NCI-H2081 treated with DMSO at 0.1 percent for 48 hours (cell line): ENCODE data around the gene CNTNAP2.
"Not testable (repeated sequence)": the region's sequence is repeated elsewhere in the genome, so short reads cannot be mapped to it uniquely, and the experiment has no call there.

Source experiments
- DNase-seq: peaks from one replicate; lab custom pipeline; 2025; lab: John Stamatoyannopoulos, UW

The CNTNAP2 gene

GRCh38 chr7:148447221-148447849, 2330.7 kb downstream of the CNTNAP2 start:
- no peak for DNase-seq

GRCh38 chr7:148451526-148451925, 2334.9 kb downstream of the CNTNAP2 start:
- not testable (repeated sequence) for DNase-seq

DNA sequence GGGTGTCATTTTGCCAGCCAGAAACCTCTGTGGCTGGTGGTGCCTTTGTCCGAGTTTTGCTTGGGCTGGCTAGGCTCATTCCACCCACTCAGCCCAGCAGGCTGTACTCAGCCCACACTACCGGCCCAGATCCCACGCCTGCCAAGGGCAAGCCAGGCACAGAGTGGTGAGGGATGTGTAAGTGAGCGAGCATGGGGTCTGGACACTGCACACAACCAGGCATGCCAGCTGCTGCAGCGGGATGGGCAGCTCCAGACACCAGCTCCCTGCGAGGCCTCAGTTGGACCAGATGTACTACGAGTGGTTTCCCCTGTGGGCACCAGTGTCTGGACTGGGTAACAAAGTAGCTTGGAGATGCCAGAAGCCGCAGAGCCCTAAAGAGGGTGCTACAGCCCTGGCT, 2339.8 kb downstream of the CNTNAP2 start:
- DNase-seq: no peak

DNA sequence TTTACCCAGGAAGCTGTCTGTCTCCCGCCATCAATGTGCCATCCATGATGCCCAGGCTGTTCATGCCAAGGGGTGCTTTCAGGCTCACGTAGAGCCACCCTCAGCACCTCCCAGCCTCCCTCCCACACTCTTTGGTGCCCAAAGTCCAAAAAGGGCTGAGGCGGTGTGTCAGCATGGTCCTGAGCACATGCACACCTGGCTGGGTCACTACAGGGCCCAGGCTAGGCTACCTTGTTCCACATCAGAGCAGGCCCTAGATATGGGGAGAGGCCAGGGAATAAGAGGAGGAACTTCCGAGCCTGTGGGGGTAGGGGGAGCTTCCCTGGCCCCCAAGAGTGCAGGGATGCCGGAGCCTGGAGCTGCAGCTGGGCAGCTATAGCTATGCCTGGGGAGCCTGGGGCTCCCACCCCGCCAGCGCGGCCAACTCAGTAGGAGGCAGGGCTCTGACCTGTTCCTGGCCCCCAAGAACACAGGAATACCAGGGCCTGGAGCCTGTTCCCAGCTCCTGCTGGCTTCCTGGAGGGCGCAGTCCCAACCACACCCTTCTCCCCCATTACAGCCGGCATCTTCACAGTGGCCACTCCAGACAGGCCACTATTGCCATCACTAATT, 2340.8 kb downstream of the CNTNAP2 start:
- DNase-seq: no peak

- DNase-seq: no peak
These were observed 2341.7 kb downstream of the CNTNAP2 start for GRCh38 chr7:148458263-148458662.

DNA sequence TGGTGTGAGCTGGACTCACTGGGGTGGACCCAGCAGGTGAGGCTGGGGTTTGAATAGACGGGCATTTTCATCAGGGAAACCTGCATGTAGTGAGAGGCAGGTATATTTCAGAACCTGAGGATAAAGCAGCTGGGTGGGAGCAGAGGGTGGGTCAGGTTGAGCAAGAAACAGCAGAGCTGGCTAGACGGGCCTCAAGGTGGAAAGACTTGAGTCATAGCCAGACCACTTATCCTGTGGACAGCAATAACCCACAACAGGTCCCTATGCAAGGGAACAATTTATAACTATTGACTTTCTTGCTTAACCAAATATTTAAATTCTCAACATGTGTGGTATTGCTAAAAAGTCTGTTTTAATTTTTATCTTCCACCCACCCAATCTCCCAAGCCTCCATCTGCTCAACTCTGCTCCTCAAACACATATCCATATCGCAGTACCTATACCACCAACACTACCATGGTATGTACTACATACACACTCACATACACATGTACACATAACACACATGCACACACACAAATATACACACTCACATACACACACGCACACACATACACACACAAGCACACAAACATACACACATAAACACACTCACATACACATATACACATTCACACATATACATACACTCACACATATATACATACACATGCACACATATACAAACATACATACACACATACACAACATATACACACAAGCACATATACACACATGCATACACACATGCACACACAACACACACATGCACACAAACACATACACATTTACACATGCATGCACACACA, 2345.0 kb downstream of the CNTNAP2 start:
- DNase-seq: no peak

DNA sequence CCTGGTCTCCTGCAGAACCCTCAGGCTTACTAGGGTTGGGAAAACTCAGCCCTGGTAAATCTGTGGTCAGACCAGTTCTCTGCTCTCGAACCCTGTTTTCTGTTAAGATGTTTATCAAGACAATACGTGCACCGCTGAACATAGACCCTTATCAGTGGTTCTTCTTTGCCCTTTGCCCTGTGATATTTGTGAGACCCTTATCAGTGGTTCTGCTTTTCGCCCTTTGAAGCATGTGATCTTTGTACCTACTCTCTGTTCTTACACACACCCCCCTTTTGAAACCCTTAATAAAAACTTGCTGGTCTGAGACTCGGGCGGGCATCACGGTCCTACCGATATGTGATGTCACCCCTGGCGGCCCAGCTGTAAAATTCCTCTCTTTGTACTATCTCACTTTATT, 2346.2 kb downstream of the CNTNAP2 start:
- not testable (repeated sequence) for DNase-seq

DNA sequence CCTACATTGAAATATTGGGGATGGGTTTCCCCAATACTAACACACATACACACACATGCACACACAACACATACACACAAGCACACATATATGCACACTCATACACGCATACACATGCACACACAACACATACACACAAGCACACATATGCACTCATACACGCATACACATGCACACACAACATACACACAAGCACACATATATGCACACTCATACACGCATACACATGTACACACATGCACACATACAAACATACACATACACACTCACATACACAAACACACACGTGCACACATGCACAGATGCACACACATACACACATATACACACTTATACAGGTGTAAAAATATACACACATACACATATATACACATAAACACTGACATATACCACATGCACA, 2346.6 kb downstream of the CNTNAP2 start:
- no peak for DNase-seq

DNA sequence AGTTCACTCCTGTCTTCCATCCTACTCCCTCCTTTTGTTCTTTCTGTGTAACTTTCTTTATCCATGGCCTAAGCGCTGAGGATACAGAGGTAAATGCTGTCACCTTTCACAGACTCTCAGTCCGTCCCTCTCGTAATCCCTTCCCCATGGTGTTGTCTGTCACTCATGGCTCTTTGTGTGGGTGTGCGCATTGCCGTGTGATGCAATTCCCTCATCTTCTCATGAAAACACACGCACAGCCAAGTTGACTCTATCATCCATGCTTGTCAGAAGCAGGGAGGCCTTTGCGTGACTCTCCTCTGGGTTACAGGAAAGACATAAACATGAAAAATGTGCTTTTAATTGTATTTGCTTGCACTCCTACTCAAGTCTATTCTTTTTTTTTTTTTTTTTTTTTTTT, 2348.3 kb downstream of the CNTNAP2 start:
- no peak for DNase-seq

DNA sequence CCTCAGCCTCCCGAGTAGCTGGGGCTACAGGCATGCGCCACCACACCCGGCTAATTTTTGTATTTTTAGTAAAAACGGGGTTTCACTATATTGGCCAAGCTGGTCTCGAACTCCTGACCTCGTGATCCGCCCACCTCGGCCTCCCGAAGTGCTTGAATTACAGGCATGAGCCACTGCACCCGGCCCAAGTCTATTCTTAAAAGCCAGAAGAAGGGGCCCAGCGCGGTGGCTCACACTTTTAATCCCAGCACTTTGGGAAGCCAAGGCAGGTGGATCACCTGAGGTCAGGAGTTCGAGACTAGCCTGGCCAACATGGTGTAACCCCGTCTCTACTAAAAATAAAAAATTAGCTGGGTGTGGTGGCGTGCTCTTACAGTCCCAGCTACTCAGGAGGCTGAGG, 2348.8 kb downstream of the CNTNAP2 start:
- not testable (repeated sequence) for DNase-seq

DNA sequence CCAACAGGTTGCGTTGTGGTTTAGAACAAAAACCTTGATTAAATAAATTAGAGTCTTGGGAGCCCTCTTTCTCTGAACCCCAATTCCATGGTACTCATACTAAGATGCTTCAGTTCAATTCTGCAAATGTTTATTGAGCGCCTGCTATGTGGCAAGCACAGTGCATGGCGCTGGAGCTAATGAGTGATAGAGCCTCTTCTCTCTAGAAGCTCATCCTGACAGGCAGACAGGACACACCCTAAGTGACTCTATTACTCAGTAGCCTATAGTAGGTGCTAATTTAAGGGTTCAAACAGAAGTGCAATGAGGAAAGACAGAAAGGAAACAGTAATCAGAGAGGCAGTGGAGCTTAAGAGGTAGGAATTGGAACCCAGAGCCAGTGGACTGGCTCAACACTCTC, 2349.5 kb downstream of the CNTNAP2 start:
- no peak for DNase-seq

DNA sequence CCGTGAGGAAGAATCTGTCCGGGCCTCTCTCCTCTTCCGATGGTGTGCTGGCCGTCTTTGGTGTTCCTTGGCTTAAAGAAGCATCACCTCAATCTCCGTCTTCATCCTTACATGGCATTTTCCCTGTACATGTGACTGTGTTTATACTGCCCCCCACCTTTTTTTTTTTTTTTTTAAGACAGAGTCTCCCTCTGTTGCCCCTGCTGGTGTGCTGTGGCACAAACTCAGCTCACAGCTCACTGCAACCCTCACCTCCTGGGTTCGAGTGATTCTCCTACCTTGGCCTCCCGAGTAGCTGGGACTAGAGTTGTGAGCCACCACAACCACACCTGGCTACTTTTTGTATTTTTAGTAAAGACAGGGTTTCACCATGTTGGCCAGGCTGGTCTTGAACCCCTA, 2352.1 kb downstream of the CNTNAP2 start:
- no peak for DNase-seq
